HepG2 (cell line): ENCODE results near the gene ANKS3. TPM values are rescaled to one million over a fixed set of nuclear protein-coding genes. Genes with fewer than 3 reads are reported as not detected.

Experiments used
- ATF1 ChIP-seq: IDR thresholded peaks from 2 replicates; pipeline ENCODE4 v1.6.1; 2016; ENCODE audit warnings: mild to moderate bottlenecking, control low read depth
- DNMT1 ChIP-seq: sonication (generic); formaldehyde crosslinking; IDR thresholded peaks from 2 replicates; pipeline ENCODE4 v1.5.1; 2020; ENCODE audit warnings: mild to moderate bottlenecking, missing genetic modification reagents
- FLYWCH1 ChIP-seq: sonication (generic); formaldehyde crosslinking; IDR thresholded peaks from 2 replicates; pipeline ENCODE4 v1.8.1; 2023; ENCODE audit warnings: mild to moderate bottlenecking, missing genetic modification reagents
- IKZF4 ChIP-seq: sonication (generic); formaldehyde crosslinking; IDR thresholded peaks from 2 replicates; pipeline ENCODE4 v1.5.1; 2020; ENCODE audit warnings: borderline replicate concordance, mild to moderate bottlenecking, low read depth, missing genetic modification reagents; ENCODE audit errors: not compliant biosample characterization
- JDP2 ChIP-seq: sonication (generic); formaldehyde crosslinking; IDR thresholded peaks from 2 replicates; pipeline ENCODE4 v1.8.1; 2022; ENCODE audit warnings: missing genetic modification reagents, borderline replicate concordance
- MTERF4 ChIP-seq: sonication (generic); formaldehyde crosslinking; IDR thresholded peaks from 2 replicates; pipeline ENCODE4 v1.8.0; 2023; ENCODE audit warnings: mild to moderate bottlenecking, missing genetic modification reagents
- PRMT3 ChIP-seq: sonication (generic); formaldehyde crosslinking; IDR thresholded peaks from 2 replicates; pipeline ENCODE4 v1.8.1; 2022; ENCODE audit warnings: low read depth, mild to moderate bottlenecking, moderate library complexity, missing genetic modification reagents, borderline replicate concordance
- RFX1 ChIP-seq: fragments of 450-650 bp; IDR thresholded peaks from 2 replicates; pipeline ENCODE4 v1.6.1; 2017
- SCMH1 ChIP-seq: sonication (generic); formaldehyde crosslinking; IDR thresholded peaks from 2 replicates; pipeline ENCODE4 v1.9.0; 2021; ENCODE audit warnings: missing genetic modification reagents, mild to moderate bottlenecking, borderline replicate concordance
- SP140L ChIP-seq: sonication (generic); formaldehyde crosslinking; IDR thresholded peaks from 2 replicates; pipeline ENCODE4 v1.4.0; 2020; ENCODE audit warnings: missing genetic modification reagents, borderline replicate concordance
- TFAP4 ChIP-seq: sonication (generic); IDR thresholded peaks from 2 replicates; pipeline ENCODE4 v1.6.1; 2016; ENCODE audit warnings: low read depth, borderline replicate concordance
- TRIM24 ChIP-seq: sonication (generic); formaldehyde crosslinking; IDR thresholded peaks from 2 replicates; pipeline ENCODE4 v1.8.0; 2022; ENCODE audit warnings: mild to moderate bottlenecking, missing genetic modification reagents
- U2AF1 ChIP-seq: fragments of 200-400 bp; formaldehyde crosslinking; optimal IDR thresholded peaks from 2 replicates; pipeline ENCODE3; 2017; ENCODE audit warnings: mild to moderate bottlenecking, low read depth, low read length
- ZNF432 ChIP-seq: sonication (generic); formaldehyde crosslinking; IDR thresholded peaks from 2 replicates; pipeline ENCODE4 v1.5.0; 2020; ENCODE audit warnings: missing genetic modification reagents, mild to moderate bottlenecking, borderline replicate concordance
- ZNF441 ChIP-seq: sonication (generic); formaldehyde crosslinking; IDR thresholded peaks from 2 replicates; pipeline ENCODE4 v1.7.0; 2021; ENCODE audit warnings: missing genetic modification reagents, borderline replicate concordance
- ZNF878 ChIP-seq: sonication (generic); formaldehyde crosslinking; IDR thresholded peaks from 2 replicates; pipeline ENCODE4 v1.8.1; 2023; ENCODE audit warnings: mild to moderate bottlenecking, missing genetic modification reagents, moderate library complexity
- polyA plus RNA-seq, 8 experiments: library from polyadenylated mRNA; depleted of rRNA in 3 of 8; stranded (reverse) in 7 of 8; unstranded in 1 of 8; fragments of >200 nt; fragmentation: Illumina TruSeq in 4 of 8; extraction: Trizol in 4 of 8; gene quantifications; 2 replicates each; pipeline versions ENCODE4 v1.2.1 to v1.2.3, GENCODE V29; 2011 to 2016; ENCODE audit warnings: low read depth in 4 of 8, missing spikeins in 1 of 8, mixed read lengths in 1 of 8; ENCODE audit not compliant: insufficient read depth in 1 of 8
- total RNA-seq, 5 experiments: library from RNA; depleted of rRNA; stranded (reverse); fragments of >200 nt; fragmentation: Illumina TruSeq; extraction: Trizol; gene quantifications; 2 replicates each; pipeline ENCODE4 v1.2.3, GENCODE V29; 2016; ENCODE audit warnings: low read depth in 1 of 5
- TF ChIP-seq, protein P1 (sequence below): sonication (generic); formaldehyde crosslinking; IDR thresholded peaks from 2 replicates; pipeline ENCODE4 v1.4.0; 2020; ENCODE audit warnings: mild to moderate bottlenecking, missing genetic modification reagents
- TF ChIP-seq, protein P2 (sequence below): sonication (generic); formaldehyde crosslinking; IDR thresholded peaks from 2 replicates; pipeline ENCODE4 v1.5.1; 2020; ENCODE audit warnings: missing genetic modification reagents, mild to moderate bottlenecking, borderline replicate concordance
- TF ChIP-seq, protein P3 (sequence below): sonication (generic); formaldehyde crosslinking; IDR thresholded peaks from 2 replicates; pipeline ENCODE4 v1.8.0; 2022; ENCODE audit warnings: mild to moderate bottlenecking, missing genetic modification reagents, moderate library complexity

ANKS3 gene
- total and polyA plus RNA-seq, 2 of the 13 experiments (the other 11 are each of a cell fraction or from before 2014, with no cell fraction given), result 11.4 to 15.9 TPM

DNA sequence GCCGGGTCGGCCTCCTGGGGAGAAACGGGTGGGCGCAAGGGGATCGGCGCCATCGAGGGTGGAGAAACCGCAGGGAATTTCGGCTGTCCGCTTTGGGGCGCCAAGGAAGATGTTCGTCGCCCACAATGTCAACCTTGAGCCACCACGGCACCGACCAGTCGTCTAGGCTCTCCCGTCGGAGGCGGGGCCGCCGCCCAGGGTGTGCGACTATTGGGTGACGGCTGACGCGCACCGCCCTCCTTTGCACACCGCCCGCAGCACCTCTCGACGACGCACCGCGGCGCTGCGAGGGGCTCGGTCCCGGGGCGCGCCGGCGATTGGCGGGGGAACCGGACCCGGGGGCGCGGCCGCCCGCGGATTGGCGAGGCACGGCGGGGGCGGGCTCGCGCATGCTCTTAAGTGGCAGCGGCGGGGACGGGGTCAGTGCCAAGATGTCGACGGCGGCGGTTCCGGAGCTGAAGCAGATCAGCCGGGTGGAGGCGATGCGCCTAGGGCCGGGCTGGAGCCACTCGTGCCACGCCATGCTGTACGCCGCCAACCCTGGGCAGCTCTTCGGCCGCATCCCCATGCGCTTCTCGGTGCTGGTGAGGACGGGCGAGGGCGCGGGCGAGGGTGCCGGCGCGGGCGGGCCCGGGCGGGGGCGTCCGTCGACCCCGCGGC lies 40.6 kb downstream of the ANKS3 start, which contains the start of gene NUDT16L1 (continued):
- no peak for TF ChIP-seq TRIM24 (CRISPR knock-in tag)
- TF ChIP-seq DNMT1 (CRISPR knock-in tag), result no peak
- no peak for TF ChIP-seq SCMH1 (CRISPR knock-in tag)
- no peak for TF ChIP-seq ATF1 (CRISPR knock-in tag)
- no peak for TF ChIP-seq SP140L
- no peak for TF ChIP-seq TFAP4
- TF ChIP-seq, protein P1, sequence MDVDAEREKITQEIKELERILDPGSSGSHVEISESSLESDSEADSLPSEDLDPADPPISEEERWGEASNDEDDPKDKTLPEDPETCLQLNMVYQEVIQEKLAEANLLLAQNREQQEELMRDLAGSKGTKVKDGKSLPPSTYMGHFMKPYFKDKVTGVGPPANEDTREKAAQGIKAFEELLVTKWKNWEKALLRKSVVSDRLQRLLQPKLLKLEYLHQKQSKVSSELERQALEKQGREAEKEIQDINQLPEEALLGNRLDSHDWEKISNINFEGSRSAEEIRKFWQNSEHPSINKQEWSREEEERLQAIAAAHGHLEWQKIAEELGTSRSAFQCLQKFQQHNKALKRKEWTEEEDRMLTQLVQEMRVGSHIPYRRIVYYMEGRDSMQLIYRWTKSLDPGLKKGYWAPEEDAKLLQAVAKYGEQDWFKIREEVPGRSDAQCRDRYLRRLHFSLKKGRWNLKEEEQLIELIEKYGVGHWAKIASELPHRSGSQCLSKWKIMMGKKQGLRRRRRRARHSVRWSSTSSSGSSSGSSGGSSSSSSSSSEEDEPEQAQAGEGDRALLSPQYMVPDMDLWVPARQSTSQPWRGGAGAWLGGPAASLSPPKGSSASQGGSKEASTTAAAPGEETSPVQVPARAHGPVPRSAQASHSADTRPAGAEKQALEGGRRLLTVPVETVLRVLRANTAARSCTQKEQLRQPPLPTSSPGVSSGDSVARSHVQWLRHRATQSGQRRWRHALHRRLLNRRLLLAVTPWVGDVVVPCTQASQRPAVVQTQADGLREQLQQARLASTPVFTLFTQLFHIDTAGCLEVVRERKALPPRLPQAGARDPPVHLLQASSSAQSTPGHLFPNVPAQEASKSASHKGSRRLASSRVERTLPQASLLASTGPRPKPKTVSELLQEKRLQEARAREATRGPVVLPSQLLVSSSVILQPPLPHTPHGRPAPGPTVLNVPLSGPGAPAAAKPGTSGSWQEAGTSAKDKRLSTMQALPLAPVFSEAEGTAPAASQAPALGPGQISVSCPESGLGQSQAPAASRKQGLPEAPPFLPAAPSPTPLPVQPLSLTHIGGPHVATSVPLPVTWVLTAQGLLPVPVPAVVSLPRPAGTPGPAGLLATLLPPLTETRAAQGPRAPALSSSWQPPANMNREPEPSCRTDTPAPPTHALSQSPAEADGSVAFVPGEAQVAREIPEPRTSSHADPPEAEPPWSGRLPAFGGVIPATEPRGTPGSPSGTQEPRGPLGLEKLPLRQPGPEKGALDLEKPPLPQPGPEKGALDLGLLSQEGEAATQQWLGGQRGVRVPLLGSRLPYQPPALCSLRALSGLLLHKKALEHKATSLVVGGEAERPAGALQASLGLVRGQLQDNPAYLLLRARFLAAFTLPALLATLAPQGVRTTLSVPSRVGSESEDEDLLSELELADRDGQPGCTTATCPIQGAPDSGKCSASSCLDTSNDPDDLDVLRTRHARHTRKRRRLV (CRISPR knock-in tag), result no peak
- peak; percentile 62; the same call in 1 of the 2 replicates for TF ChIP-seq PRMT3
- TF ChIP-seq FLYWCH1 (CRISPR knock-in tag), result no peak
- TF ChIP-seq IKZF4 (CRISPR knock-in tag), result peak; percentile 46
- TF ChIP-seq, protein P2, sequence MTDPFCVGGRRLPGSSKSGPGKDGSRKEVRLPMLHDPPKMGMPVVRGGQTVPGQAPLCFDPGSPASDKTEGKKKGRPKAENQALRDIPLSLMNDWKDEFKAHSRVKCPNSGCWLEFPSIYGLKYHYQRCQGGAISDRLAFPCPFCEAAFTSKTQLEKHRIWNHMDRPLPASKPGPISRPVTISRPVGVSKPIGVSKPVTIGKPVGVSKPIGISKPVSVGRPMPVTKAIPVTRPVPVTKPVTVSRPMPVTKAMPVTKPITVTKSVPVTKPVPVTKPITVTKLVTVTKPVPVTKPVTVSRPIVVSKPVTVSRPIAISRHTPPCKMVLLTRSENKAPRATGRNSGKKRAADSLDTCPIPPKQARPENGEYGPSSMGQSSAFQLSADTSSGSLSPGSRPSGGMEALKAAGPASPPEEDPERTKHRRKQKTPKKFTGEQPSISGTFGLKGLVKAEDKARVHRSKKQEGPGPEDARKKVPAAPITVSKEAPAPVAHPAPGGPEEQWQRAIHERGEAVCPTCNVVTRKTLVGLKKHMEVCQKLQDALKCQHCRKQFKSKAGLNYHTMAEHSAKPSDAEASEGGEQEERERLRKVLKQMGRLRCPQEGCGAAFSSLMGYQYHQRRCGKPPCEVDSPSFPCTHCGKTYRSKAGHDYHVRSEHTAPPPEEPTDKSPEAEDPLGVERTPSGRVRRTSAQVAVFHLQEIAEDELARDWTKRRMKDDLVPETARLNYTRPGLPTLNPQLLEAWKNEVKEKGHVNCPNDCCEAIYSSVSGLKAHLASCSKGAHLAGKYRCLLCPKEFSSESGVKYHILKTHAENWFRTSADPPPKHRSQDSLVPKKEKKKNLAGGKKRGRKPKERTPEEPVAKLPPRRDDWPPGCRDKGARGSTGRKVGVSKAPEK (CRISPR knock-in tag), result no peak
- no peak for TF ChIP-seq ZNF441 (CRISPR knock-in tag)
- TF ChIP-seq MTERF4 (CRISPR knock-in tag), result no peak
- TF ChIP-seq JDP2 (CRISPR knock-in tag), result no peak
- TF ChIP-seq, protein P3, sequence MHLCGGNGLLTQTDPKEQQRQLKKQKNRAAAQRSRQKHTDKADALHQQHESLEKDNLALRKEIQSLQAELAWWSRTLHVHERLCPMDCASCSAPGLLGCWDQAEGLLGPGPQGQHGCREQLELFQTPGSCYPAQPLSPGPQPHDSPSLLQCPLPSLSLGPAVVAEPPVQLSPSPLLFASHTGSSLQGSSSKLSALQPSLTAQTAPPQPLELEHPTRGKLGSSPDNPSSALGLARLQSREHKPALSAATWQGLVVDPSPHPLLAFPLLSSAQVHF, result no peak; the same call in 1 of the 2 replicates
- TF ChIP-seq ZNF432, result no peak
- TF ChIP-seq ZNF878 (CRISPR knock-in tag), result no peak
- TF ChIP-seq U2AF1, result no peak
- TF ChIP-seq RFX1, result no peak
